DOHH2 (cell line): ENCODE data around the gene RFK.

Experiments
- EZH2phosphoT487 ChIP-seq: fragments of 200-600 bp; sonication (generic); IDR thresholded peaks from 2 replicates; pipeline ENCODE4 v1.6.1; 2017; ENCODE audit warnings: borderline replicate concordance, mild to moderate bottlenecking, antibody characterized with exemption, low read length, moderate library complexity, mixed read lengths
- TF ChIP-seq, protein P1 (sequence below): fragments of 200-600 bp; sonication (generic); IDR thresholded peaks from one replicate; pipeline ENCODE4 v1.5.1; 2014; ENCODE audit warnings: antibody characterized with exemption, mild to moderate bottlenecking, low read depth, low read length; ENCODE audit not compliant: poor library complexity, severe bottlenecking

DNA sequence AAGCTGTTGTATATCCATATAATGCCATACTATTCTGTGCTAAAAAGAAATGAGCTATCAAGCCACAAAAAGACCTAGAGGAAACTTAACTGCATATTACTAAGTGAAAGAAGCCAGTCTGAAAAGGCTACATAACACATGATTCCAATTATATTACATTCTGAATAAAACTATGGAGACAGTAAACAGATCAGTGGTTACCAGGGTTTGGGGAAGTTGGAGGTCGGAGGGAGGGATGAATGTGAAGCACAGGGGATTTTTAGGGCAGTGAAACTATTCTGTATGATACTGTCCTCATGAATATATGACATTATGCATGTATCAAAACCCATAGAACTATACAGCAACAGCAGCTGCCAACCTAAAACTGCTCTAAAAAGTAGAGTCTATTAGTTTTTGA is 5.6 kb upstream of the RFK start:
- TF ChIP-seq, protein P1, sequence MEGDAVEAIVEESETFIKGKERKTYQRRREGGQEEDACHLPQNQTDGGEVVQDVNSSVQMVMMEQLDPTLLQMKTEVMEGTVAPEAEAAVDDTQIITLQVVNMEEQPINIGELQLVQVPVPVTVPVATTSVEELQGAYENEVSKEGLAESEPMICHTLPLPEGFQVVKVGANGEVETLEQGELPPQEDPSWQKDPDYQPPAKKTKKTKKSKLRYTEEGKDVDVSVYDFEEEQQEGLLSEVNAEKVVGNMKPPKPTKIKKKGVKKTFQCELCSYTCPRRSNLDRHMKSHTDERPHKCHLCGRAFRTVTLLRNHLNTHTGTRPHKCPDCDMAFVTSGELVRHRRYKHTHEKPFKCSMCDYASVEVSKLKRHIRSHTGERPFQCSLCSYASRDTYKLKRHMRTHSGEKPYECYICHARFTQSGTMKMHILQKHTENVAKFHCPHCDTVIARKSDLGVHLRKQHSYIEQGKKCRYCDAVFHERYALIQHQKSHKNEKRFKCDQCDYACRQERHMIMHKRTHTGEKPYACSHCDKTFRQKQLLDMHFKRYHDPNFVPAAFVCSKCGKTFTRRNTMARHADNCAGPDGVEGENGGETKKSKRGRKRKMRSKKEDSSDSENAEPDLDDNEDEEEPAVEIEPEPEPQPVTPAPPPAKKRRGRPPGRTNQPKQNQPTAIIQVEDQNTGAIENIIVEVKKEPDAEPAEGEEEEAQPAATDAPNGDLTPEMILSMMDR: no peak
- TF ChIP-seq EZH2phosphoT487: no peak
